Measurements from ENCODE around the gene GPX4. TPM values are rescaled to one million over a fixed set of nuclear protein-coding genes. Genes with fewer than 3 reads are reported as not detected.
A peak's percentile ranks its signal among the peaks of the same experiment; 100 is the strongest.

GPX4 gene
- total RNA-seq, 1 donor, result 288 TPM

- no peak overlapping the region for H3K4me3 ChIP-seq (ENCODE audit: low read depth, low read length)
- TF ChIP-seq CTCF (IDR thresholded peaks at IDR 0.05; ENCODE audit: insufficient read depth, low read length), result no peak
These were observed 18.5 kb downstream of the GPX4 start for GRCh38 chr19:1122021-1122971.

GRCh38 chr19:1122972-1123363 is 19.2 kb downstream of the GPX4 start:
- peak; percentile 64 for DNase-seq (ENCODE audit: low read depth)
- no peak overlapping the region for H3K4me3 ChIP-seq (ENCODE audit: low read depth, low read length)
- TF ChIP-seq CTCF (IDR thresholded peaks at IDR 0.05; ENCODE audit: insufficient read depth, low read length), result no peak

More at GRCh38 chr19:1122021-1122971, 18.5 kb downstream of the GPX4 start:
- DNase-seq (ENCODE audit: low read depth), result no peak

GRCh38 chr19:1123381-1123780 is 19.6 kb downstream of the GPX4 start:
- TF ChIP-seq CTCF (IDR thresholded peaks at IDR 0.05; ENCODE audit: insufficient read depth, low read length), result no peak
- H3K4me3 ChIP-seq (ENCODE audit: low read depth, low read length), result no peak overlapping the region
- no peak for DNase-seq (ENCODE audit: low read depth)

- no peak overlapping the region for H3K4me3 ChIP-seq (ENCODE audit: low read depth, low read length)
- no peak for DNase-seq (ENCODE audit: low read depth)
- no peak for TF ChIP-seq CTCF (IDR thresholded peaks at IDR 0.05; ENCODE audit: insufficient read depth, low read length)
These were observed 20.3 kb downstream of the GPX4 start for GRCh38 chr19:1123885-1124677.

- TF ChIP-seq CTCF (IDR thresholded peaks at IDR 0.05; ENCODE audit: insufficient read depth, low read length), result no peak
- peak; percentile 19 for DNase-seq (ENCODE audit: low read depth)
- no peak overlapping the region for H3K4me3 ChIP-seq (ENCODE audit: low read depth, low read length)
These were observed 22.0 kb downstream of the GPX4 start for GRCh38 chr19:1125601-1126467.
